ENCODE results near the gene POLR1G.

Gene POLR1G, protein sequence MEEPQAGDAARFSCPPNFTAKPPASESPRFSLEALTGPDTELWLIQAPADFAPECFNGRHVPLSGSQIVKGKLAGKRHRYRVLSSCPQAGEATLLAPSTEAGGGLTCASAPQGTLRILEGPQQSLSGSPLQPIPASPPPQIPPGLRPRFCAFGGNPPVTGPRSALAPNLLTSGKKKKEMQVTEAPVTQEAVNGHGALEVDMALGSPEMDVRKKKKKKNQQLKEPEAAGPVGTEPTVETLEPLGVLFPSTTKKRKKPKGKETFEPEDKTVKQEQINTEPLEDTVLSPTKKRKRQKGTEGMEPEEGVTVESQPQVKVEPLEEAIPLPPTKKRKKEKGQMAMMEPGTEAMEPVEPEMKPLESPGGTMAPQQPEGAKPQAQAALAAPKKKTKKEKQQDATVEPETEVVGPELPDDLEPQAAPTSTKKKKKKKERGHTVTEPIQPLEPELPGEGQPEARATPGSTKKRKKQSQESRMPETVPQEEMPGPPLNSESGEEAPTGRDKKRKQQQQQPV

DNA sequence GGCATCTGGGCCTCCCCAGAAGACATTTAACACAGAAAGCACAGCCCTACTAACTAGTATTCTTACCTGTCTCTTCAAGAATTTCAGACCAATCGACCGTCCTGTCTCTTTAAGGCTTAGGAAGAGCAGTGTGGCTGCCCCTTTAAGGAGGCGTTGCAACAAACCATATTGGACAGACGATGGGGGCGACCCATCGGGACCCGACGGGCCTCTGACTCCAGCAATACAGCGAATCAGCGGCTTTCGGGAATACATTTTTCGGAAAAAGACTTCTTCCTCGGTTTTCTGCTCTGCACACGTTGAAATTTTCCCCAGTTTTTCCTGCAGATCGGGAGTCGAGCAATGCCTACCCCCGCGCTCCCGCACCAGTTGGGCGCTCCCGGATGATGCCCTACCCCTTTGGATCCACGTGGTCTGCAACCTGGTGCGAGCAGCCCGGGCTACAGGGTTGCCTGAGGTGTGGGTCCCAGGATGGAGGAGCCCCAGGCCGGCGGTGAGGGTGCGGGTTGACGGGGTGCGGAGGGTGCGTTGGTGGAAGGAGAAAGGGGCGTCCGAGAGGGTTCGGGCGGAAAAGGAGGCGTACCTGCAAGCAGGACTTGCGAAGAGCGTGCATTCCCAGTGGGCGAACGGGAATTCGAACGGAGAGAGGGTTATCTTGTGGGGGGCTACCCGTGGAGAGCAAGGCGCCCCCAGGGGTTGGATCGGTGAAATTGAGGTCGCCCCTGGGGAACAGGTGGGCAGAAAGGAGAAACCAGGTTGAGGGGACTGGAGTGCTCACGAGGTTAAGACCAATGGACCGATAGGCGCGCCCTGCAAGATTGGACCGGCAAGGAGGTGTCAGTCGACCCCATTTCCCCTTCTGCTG lies at the start of gene POLR1G:
POLR1G (plus strand) TSS at position 419 of the 865 bp plus-strand sequence; CDS start at position 472, 53 bp downstream.
- DNase-seq: peak; percentile 87

DNA sequence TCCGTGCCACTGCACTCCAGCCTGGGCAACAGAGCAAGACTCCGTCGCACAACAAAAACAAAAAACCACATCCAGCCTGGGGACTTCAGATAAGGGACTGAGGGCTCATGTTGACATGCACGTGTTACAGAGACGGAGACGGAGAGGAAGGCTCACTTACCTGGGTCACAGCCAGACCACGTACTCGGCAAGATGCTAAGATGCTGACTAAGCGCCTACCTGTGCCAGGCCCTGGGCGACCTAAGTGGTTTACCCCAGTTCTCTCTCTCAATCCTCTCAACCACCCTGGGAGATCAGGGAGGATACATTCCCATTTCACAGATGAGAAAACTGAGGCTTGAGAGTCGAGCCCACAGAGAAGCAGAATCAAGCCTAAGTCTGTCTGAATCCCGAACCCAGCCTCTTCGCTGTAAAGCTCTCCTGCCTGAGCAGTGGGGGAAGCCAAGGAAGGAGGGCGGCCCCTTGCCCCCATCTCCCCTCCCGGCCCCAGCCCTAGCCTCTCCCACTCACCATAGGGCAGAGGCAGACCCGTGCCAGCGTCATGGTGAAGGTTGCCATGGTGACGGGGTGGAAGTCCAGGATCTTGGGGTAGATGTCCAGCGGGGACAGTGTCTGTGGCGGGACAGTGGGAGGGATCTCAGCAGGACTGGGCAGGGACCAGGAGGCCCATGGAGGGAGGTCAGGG lies 49.5 kb upstream of the POLR1G start:
- DNase-seq: no peak

DNA sequence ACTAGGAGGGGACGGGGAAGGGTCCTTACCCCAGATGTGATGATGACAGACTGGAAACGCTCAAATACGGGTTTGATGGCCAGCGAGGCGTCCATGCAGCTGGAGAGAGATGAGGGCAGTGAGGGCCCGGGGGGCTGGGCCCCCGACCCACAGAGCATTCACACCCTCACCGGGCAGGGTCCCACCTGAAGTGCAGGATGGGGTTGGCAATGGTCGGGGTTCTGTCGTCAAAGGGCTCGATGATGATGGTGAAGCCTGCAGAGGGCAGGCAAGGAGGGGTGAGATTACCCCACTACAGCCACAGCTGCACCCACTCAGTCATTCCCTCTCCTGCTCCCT lies 49.0 kb upstream of the POLR1G start:
- DNase-seq: no peak

DNA sequence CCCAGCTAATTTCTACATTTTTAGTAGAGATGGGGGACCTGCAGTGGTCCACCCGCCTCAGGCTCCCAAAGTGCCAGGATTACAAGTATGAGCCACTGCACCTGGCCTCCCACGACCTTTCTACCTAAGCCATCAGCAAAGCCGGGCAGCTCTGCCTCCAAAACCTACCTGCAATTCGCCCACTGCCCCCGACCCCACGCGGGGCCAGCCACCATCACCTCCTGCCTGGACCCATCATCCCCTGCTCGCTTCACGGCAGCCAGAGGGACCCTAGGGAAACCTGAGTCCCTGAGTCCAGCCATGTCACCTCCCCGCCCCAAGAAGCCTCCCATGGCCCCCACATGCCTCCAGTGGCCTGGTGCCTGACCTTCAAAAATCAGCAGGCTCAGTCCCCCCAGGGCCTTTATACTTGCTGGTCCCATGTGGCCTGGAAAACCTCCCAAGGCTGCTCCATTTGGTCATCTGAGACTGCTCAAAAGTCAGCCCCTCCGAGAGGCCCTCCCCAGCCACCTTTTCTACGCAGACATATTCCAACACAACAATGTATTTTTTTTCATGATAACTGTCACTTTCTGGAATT lies 48.1 kb upstream of the POLR1G start:
- no peak for DNase-seq

DNA sequence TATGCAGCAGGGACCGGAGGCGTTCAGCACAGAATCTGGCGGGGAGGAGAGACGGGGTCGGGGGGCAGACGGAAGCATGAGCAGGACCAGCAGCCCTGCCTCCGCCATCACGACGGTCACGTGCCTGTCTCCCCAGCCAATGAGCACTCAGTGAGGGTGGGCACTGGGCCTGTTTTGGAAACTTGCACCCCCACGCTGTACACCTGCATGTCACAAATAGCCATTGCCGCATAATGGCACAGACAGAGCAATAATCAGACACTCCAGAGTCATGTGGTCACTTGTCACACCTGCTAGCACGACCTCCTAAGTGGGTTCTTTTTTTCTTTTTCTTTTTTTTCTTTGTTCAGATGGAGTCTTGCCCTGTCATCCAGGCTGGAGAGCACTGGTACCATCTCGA lies 44.8 kb upstream of the POLR1G start:
- no peak for DNase-seq

DNA sequence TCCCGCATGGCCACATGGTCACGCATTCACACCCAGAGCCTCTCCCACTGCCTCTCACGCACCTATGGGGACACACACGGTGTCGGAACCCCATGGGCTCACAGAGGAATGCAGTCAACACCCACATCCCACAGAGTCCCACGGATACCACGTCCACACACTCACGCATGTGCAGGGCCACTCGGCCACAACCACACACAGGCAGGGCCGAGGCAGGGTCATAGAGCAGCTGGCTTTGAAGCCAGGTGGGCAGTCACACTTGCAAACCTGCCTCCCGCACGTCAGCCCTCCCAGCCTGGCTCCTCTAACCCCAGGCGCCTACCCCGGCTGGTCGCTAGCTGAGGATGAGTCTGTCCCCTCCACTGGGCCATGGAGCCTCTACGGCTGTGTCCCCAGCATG lies 44.2 kb upstream of the POLR1G start:
- no peak for DNase-seq

DNA sequence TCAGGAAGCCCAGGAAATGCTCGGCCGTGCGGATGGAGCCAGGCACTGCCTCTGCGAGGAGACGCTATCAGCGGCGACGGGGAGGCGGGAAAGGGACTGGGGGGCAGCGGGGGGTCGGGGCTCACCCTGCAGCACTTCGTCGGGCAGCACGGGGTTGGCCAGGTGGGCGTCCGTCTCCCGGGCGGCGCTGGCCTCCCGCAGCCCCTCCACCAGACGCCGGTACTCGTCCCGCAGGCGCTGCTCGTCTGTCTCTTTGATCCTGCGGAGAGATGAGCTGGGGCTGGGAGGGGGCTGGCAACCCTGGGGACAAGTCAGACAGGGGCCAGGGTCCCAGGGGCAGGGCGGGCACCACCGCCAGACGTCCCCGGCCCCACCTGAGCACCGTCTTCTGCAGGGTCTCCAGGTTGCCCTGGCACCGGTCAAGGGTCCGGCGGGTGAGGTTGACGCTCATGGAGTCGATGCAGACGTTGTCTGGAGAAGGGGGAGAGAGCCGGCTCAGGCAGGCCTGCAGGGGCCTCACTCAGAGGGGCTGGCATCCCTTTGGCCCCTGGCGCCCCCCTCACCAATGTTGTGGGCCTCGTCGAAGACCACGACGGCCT lies 42.5 kb upstream of the POLR1G start:
- DNase-seq: no peak

DNA sequence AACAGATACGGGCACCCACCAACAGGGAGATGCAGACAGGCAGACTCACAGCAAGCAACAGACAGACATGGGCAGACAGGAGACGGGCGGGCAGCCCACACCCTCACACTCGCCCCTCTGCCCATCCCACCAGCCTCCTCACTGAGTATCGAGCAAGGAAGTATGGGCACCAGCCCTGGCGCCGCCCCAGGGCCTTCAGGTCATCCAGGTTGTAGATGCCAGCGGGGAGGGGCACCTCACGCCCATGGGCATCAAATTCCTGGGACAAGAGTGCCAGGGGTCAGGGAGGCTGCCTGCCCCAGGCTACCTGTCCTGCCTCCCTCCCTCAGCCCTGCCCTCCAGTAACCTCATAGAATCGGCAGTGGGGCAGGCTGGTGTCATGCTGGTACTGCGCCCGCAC lies 41.7 kb upstream of the POLR1G start:
- no peak for DNase-seq

DNA sequence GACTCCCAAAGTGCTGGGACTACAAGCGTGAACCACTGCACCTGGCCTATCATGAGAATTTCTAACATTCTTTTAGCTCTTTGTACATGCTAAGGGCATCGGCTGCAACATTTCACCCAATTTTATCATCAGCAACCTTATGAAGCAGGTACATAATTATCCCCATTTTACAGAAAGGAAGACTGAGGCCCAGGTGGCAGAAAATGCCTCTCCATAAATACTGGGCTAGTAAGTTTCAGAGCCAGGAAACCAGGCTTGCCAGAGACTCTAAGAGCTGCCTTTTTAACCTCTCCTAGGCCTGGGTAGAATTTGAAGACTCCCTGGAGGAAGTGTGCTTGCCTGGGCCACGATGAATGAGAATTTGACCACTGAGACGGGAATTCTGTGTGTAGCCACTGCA lies 38.3 kb upstream of the POLR1G start:
- DNase-seq: no peak

DNA sequence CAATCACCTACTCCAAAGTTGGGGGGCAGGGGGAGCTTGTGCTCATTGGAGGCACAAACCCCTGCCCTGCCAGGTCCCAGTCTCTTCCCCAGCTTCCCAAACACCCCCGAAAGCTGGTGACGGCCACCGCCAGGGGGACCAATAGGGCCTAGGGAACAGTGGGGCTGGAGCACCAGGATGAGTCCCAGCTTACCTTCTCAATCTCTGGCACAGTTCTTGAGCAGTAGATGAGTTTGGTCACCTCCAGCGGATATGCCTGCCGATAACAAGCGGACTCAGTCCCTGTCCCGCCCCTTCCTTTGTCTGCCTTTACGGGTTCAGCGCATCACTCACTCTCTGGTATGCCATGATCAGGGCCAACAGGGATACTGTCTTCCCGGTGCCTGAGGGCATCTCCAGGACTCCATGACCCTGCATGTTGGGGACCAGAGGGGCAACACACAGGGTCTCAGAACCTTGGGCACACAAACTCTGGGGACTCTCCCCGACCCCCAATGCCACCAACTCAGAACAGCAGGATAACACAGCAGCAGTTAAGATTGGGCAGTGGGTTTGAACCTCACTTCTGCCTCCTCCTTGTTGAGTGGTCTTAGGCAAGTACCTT lies 37.6 kb upstream of the POLR1G start:
- no peak for DNase-seq

DNA sequence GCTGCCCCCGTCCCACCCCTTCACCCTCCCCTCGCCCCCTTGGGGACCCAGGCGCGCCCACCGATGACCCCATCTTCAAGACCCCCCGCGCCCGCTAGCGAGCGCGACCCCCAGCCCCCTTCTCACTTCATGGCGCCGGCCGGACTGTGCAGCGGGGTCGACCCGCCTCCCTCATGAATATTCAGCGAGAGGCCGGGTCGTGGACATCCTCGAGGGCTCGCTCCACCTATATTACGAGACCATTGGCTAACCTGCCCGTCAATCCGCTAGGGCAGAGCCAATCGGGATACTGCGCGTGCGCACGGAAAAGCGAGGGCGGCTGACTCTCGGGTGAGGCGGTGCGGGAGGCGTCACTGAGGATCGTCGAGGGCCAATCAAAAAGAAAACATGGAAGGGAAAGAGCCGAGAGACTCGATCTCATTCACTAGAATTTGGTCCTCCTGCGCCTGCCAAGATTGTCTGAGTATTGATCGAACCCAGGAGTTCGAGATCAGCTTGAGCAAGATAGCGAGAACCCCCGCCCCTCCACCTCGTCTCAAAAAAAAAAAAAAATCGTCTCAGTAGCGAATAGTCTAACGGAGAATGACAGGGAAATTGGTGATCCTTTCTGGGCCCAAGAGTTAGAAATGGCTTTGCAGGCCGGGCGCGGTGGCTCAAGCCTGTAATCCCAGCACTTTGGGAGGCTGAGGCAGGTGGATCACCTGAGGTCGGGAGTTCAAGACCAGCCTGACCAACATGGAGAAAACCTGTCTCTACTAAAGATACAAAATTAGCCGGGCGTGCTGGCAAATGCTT lies 35.8 kb upstream of the POLR1G start, which contains the start of gene ERCC2:
ERCC2 (minus strand) TSS at position 164 of the 795 bp plus-strand sequence; CDS start at position 131, 33 bp downstream.
- peak; percentile 96 for DNase-seq

DNA sequence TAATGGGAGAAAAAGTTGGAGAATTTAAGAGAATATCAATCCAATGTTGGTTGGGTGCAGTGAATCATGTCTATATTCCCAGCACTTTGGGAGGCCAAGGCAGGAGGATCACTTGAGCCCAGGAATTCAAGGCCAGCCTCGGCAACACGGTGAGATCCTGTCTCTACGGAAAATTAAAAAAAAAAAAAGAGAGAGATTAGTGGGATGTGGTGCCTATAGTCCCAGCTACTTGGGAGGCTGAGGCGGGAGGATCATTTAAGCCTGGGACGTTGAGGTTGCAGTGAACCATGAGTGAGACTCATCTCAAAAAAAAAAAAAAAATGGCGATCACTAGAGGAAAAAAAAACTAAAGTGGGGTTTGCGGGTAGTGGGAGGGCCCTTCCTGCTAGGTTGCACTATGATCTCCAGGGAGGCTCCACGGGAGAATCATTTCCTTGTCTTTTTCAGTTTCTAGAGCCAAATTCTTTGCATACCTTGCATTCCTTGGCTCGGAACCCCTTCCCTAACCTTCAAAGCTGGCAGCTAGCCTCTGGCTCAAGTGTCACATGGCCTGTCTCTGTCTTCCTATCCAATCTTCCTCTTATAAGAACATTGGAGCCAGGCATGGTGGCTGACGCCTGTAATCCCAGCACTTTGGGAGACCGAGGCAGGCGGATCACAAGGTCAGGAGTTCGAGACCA lies 30.3 kb upstream of the POLR1G start:
- DNase-seq: no peak

DNA sequence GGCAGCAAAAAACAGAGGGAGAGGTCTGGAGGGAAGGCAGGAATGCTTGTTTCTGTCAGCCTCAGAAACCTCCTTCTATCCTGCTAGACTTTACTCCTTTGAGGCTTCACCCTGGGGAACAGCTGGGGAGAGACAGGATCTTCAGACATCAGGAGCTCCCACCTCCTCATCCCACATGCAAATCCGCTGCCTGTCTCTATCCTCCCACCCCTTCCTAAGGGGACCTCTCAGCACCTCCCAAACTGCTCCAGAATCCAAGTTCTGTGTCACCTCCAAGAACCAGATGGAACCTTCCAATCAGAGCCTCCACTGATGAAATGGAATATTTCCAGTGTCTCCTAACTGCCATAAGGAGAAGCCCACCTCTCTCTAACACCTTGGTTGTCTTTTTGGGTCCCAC lies 26.3 kb upstream of the POLR1G start:
- no peak for DNase-seq

DNA sequence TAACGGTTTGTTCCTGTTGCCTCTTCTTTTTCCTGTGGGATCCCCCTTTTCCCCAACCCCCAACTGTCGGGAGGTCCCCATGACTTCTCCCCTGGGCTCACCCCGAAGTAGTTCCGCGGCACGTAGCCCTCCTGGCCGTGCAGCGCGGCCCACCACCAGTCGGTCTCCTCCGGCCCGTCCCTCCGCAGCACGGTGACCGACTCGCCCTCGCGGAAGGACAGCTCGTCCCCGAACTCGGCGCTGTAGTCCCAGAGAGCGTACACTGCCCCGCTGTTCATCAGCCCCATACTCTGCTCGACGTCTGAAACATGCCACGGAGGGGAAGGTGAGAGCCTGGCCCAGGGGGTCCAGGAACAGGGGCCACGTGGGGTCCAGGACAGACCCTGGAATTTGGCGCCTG lies 24.0 kb upstream of the POLR1G start:
- no peak for DNase-seq

DNA sequence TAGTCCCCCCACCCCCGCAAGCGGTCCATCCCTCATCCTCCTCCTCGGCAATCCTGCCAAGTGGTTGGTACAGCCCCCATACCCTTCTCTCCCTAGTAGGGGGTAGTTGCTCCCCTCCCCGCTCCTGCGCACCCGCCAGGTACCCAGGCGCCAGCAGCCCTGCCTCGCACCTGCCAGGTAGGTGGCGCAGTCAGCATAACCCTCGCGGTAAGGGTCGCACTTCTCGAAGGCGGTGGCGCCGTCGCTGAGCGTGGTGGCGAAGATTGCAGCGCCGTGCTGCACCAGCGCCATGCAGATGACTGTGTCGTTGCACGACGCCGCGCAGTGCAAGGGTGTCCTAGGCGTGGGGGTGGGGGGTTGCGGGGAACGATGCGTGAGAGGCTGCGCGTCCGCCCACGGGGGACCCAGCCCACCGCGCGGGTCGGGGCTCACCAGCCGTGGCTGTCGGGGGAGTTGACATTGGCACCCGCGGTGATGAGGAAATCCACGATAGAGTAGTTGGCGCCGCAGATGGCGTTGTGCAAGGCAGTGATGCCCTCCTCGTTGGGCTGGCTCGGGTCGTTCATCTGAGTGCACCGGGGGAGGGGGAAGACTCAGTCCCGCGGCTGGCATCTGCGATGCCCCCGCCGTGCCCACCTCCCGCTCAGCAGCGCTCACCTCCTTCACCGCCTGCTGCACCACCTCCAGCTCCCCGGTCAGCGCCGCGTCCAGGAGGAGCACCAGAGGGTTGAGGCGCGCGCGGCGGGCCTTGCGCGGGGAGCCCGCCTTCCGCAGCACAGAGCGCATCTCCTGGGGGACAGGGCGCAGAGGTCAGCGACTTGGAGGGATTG lies 20.8 kb upstream of the POLR1G start:
- DNase-seq: peak; percentile 59

DNA sequence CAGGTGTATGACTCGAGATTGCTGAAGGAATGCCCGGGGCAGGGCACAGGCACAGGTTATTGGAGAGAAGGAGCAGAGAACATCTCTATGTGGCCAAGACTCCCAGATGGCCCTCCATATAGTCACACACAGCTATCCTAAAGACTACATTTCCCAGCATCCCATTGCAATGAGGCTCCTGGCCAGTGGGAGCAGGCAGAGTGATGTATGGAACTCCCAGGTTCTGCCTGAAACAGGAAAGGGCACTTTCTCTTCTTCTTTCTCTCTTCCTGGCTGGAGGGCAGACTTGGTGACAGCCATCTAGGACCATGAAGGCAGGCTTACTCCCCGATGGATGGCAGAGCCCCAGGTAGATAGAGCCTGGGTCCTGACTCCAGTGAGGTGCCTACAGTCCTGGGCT lies 15.1 kb upstream of the POLR1G start:
- DNase-seq: no peak

DNA sequence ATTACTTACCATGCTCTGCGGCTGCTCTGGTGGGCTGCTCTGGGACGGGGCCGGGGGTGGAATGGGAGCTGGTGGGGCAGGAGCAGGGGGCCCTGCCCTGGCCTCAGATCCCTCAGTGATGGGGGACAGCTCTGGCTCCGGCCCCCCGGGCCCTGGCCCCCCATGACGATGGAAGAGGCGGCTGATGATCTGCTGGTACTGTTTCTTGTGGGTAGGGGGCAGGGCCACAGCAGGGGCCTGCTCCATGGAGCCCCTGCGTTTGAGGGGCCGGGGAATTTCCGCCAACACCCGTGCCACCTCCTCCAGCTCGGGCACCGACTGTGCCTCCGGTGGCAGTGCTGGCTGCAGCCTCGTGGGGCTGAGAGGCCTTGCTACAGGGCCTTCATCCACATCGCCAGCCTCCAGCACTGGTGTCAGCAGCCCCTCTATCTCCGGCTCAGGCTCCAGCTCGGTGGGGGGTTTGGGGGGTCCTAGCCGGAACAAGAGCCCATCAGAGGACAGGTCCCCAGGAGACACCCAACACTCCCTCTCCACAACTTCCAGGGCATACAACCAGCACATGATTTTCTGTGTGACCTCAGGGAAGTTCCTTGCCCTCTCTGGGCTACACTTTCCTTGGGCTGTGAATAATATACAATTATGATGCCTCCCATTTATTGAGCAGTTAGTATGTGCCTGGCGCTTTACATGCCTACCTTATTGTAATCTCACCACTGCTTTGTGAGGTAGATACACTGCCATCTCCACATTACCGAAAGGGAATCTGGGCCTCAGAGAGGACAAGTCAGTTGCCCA lies 14.4 kb upstream of the POLR1G start:
- no peak for DNase-seq

DNA sequence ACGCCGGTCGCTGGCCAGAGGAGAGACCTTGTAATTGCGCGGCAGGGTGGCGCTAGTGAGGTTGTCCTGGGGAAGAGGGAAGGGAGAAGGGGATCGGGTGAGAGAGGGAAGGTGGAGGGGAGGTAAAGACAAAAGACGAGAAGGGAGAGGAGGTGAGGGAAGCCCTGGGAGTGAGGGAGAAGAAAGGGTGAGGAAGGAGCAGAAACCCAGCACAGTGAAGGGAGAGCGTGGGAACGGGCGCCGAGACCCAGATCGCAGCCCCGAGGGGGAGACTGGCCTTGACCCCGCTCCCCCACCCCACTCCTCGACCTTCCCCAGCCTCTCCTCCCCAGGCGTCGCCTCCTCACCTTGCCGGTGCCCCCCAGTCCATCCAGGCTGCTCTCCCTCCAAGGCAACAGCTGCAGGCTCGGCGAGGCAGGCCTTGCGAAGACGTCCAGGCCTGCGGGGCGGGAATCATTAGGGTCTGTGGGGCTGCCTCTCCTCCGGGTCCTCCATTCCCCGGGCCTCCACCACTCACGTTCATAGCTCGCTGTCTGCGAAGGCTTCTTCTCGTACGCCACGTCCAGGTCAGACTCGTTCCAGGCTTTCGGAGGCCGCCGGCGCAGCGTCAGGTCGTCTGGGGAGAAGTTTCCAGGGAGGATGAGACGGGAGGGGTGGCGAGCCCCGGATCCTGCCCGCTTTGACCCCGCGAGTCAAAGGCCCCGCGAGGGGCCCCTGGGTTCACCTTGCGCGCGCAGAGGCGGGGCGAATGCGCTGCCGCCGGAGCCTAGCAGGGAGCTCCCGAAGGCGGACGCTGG lies 10.4 kb upstream of the POLR1G start:
- DNase-seq: no peak

Data from NCI-H1105 treated with DMSO at 0.1 percent for 48 hours (cell line).